Fibroblast of skin of scalp (primary cell): ENCODE data around the gene RNF123.
A peak's percentile ranks its signal among the peaks of the same experiment; 100 is the strongest.

Source experiments
- DNase-seq: peaks from one replicate; pipeline ENCODE4 v3.0.0-alpha.2; 2013

The RNF123 gene

DNA sequence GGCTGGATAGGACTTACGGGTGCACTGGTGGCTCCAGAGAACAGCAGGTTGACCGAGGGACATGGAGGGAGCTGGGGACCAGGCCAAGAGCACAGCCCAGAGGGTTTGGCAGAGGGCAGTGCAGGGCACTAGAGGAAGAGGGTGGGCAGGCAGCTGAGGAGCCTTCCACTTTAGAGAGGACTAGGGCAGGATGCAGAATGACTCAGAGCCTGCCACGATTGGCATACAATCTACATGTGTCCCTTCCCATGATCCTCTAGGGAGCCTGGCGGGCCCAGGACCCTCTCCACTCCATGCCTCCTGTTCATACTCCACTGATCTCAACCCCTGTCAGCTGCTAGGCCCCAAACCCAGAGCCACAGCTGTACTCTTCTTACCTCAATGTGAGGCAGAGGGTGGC is 29.6 kb upstream of the RNF123 start:
- no peak for DNase-seq

DNA sequence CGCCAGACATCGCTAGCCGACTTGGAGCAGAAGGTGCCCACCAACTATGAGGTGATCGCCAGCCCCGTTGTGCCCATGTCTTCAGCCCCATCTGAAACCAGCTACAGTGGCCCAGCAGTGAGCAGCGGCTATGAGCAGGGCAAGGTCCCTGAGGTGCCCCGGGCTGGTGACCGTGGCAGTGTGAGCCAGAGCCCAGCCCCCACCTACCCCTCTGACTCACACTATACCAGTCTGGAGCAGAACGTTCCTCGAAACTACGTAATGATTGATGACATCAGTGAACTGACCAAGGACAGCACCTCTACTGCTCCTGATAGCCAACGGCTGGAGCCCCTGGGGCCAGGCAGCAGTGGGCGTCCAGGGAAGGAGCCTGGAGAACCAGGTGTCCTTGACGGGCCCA is 28.1 kb upstream of the RNF123 start:
- DNase-seq, result no peak

DNA sequence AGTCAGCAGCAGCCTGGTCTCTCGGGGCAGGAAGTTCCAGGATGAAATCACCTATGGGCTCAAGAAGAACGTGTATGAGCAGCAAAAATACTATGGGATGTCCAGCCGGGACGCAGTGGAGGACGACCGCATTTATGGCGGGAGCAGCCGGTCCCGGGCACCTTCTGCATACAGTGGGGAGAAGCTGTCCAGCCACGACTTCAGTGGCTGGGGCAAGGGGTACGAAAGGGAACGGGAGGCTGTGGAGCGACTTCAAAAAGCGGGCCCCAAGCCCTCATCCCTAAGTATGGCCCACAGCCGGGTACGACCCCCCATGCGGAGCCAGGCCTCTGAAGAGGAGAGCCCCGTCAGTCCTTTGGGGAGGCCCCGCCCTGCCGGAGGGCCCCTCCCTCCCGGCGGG is 27.3 kb upstream of the RNF123 start:
- no peak for DNase-seq

DNA sequence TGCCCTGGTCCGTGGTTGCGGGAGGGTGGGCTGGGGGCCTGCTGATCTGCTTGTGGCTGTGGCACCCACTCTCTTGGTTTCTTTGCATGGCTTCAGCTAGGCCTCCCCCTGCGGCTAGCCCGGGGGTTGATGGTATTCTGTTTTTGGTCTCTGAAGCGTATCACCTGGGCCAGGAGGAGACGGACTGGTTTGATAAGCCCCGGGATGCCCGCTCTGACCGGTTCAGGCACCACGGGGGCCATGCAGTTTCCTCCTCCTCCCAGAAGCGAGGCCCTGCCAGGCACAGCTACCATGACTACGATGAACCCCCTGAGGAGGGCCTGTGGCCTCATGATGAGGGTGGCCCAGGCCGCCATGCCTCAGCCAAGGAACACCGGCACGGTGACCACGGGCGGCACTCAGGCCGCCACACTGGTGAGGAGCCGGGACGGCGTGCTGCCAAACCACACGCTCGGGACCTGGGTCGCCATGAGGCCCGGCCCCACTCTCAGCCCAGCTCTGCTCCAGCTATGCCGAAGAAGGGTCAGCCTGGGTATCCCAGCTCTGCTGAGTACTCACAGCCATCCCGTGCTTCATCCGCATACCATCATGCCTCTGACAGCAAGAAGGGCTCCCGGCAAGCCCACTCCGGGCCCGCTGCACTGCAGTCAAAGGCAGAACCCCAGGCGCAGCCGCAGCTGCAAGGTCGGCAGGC is 26.5 kb upstream of the RNF123 start:
- DNase-seq, result no peak

DNA sequence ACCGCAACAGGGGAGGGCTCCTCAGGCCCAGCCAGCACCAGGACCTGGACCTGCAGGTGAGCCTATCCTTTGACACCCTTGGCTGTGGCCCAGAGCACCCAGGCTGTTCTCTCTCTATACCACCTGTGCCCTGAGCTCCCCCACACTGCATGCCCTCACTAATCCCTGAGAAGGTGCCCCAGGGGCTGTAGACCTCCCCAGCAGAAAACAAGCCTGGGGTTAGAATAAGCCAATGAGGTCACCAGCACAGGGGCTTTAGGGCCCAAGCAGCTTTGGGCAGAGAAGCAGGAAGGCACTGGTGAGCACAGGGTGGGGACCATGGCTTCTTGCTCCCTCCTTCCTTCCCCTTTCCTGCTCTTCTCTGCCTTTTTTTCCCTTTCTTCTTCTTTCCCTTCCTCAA is 25.5 kb upstream of the RNF123 start:
- no peak for DNase-seq

DNA sequence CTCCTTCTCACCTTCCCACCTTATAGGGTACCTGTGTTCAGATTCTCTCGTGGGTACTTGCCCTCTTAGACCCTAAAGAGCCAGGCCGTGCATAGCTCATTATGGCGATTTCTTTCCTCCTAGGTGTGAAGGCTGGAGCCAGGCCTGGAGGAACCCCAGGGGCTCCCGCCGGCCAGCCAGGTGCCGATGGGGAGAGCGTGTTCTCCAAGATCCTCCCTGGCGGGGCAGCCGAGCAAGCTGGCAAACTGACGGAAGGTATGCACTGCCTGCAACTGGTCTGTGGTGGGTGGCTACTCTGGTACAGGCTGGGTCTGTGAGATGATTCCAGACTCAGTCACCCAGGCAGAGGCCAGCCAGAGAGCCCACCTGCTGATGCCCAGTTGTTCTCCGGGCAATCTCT is 25.1 kb upstream of the RNF123 start:
- no peak for DNase-seq

DNA sequence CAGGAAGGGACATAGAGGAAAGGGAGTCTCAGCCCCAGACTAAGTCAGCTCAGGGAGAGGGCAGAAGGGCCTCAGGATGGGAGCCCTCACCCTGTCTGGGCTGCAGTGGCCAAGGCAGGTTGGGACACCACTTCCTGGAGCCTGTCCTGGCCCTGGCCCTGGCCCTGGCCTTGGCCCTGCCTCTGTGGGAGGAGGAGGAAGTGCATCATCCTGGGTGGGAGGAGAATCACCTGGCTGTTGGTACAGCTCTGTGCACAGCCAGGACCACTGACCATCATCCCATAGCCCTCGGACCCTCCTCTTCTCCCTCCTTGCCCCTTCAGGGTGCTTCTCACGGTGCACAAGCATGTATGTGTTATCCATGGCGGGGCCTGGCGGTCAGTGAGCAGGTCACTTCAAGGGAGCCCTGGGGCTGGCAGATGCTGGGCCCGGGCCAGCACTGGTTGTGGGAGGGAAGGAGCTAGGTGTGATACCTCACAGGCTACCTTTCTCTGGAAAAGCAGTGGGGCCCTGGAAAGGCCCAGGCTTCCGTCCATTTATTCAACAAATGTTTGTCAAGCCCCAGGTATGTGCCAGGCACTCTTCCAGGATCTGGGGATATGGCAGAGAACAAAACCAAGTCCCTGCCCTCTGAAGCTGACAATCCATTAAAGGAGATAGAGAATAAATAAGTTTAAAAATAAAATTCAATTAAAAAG is 23.4 kb upstream of the RNF123 start:
- DNase-seq, result no peak

DNA sequence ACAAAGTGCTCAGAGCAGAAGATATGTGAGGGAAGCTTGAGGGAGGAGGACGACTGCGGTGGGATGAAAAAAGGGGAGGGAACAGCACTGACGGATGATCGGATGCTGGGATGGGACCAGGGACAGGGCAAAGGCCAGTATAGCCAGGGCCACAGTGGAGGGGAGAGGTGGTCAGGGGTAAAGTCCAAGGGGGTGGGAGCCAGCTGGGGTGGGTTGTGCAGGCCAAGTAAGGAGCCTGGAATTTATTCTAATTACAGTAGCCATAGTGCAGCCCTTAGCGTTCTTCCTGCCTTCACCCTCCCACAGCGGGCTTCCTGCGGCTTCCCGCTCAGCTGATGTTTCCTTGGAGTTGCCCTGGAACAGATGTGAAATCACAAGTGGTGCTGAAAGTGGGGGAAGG is 22.8 kb upstream of the RNF123 start:
- peak; percentile 50 for DNase-seq

DNA sequence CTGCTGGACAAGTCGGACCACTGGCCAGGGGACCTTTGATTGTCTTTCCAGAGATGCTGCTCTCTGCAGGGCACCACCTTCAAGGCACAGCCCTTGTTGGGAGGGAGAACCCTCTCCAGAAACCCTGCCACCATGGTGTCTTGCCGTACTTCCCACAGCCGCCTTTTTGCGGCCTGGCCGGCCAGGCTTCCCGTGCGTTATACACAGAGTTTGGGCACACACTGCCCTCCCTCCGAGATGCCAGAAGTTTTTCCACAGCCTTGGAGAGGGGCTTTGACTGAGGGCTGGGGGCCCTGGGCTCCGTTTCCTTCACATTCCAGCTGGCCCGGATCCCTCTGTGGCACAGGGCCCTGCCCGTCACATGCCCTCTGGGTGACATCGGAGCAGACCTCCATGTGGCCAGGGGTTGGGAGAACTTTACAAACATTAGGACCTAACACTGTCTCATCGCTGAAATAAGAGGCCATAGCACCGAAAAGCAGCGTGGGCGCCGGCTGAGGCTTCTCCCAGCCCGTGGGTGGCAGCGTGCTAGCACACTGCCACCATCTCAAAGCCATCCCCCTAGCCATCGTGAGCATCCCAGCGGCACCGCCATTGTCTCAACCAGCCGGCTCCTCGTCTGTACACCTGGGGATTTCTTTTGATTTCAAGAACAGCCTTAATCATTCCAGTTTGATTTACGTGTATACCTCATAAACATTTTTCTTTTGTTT is 21.5 kb upstream of the RNF123 start:
- no peak for DNase-seq

DNA sequence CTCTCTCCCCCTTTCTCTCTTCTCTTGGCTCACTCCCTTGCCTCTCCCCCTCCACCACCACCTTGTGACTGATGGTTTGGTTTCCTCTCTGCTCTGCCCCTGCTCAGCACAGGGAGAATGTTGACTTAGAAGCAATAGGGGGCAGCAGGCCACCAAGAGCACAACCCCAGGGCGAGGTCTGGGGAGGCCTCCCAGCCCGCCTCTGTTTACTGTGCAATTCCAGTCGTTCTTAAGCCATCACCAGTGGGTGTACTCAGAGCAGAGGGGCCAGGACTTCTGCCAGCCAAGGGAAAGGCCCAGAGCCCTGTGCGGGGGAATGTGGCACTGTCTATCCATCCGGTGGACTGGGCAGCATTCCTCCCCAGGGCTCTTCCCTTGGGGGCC is 21.0 kb upstream of the RNF123 start:
- peak; percentile 33 for DNase-seq

DNA sequence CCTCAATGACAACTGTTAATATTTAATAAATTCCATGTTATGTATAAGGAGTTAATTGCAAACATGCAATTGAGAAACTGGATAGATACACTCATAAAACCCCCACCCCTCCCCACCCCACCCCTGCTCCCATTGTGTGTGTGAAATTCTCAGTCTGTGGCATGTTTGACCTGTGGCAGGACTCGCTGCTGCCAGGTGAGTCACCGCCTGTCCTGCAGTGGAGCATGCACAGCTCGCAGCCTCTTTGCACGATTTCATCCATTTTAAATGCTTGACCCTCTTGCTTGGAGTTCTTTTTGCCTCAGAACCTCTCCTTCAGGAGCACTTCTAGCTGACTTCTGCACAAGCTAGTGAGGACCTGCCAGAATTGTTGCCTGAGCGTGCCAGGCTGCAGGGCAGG is 20.5 kb upstream of the RNF123 start:
- DNase-seq, result no peak

DNA sequence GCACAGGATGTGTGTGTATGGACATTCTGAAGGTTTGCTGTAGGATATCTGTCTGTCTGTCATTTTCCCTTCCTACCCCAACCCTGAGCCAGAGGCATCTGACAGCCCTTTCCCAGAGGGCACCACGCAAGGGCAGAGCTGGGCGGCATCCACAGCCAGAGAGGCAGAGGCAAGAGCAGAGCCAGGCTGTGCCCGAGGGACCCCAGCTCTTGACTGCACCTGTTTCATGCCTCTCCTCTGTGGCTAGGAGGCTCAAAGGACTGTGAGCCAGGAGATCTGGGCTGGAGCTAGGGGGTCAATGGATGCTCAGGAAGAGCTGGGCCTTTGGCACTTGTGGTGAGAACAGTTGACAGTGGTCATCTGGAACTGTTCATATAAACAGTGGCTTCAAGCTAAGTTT is 20.0 kb upstream of the RNF123 start:
- DNase-seq, result no peak

DNA sequence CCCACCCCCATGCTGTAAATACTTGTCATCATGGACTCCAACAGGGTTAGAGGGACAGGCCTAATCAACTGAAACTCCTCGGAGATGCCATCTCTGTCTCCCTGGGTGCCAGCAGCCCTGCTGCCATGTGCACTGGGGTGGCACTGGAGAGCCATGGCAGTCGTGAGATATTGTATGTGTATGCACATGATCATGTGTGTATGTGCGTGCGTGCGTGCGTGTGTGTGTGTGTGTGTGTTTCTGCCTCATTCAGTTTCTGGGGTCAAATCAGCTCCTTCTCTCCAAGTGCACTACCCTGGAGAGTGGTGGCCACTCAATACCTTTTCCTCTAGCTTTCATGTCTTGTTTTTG is 18.4 kb upstream of the RNF123 start:
- DNase-seq, result no peak

DNA sequence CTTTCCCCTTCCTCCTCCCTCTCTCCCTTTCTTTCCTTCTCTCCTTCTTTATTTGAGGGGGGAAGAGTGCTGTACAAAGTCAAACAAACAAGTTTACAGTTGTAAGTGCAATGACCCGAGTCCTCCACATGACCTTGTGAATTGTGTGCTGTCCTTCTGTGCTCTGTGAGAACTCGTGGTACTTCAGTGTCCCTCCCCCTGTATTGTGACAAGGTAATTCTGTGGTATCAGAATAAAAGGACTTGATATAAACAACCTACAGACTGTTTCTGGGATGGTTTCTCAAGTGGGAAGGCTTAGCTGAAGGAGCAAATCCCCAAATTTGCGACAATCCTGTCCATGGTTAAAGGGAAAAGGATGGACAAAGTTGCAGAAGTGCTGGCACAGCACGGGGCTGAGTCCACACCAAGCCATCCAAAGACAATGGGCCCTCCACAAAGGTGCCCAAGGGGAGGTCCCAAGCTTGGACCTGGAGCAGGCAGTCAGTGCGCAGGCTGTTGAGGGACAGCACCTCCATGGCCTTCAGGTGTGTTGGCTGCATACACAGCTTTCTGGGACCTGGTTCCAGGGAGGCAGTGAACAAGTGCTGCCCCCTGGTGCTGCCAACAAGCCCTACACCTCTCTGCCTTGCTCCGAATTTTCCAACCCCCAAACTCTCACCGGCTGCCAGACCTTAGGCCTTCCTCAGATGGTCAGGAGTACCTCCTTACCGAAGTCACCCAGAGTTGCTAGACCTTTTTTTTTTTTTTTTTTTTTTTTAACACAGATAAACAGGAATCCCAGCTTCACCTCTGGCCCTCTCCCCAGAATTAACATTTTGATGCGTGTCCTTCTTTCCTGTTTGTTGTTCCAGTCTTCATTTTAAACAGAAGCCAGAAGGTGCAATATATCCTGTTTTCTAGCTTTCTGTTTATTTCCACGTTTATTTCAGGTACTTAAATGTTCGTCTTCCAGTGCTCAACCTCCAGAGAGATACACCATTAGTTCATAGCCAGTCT is 17.8 kb upstream of the RNF123 start:
- peak; percentile 56 for DNase-seq

DNA sequence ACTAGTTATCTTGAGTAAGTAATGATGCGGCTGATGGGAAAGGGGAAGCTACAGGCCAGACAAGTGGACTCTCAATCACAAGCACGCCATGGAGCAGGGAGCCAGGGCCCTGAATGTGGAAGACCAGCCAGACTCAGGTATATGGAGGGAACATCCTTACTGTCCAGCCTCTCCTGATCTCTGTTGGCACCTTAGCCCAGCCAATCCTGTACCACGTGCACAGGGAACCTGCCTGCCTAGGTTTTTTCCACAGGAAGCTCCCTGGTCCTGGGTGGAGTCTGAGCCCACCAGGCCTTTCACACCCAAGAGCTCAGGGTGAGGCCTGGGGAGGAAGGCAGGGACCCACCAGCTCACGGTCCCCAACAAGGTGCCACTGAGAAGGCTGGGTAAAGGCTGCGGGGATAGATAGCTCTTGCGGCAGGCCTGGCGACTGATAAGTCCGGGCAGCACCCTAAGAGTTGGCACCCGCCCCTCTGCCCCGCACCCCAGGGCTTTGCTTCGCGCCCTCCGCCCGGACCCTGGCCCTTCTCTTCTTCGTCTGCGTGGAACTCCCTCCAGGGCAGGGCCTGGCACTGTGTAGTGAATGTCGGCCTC is 16.1 kb upstream of the RNF123 start:
- DNase-seq, result no peak

DNA sequence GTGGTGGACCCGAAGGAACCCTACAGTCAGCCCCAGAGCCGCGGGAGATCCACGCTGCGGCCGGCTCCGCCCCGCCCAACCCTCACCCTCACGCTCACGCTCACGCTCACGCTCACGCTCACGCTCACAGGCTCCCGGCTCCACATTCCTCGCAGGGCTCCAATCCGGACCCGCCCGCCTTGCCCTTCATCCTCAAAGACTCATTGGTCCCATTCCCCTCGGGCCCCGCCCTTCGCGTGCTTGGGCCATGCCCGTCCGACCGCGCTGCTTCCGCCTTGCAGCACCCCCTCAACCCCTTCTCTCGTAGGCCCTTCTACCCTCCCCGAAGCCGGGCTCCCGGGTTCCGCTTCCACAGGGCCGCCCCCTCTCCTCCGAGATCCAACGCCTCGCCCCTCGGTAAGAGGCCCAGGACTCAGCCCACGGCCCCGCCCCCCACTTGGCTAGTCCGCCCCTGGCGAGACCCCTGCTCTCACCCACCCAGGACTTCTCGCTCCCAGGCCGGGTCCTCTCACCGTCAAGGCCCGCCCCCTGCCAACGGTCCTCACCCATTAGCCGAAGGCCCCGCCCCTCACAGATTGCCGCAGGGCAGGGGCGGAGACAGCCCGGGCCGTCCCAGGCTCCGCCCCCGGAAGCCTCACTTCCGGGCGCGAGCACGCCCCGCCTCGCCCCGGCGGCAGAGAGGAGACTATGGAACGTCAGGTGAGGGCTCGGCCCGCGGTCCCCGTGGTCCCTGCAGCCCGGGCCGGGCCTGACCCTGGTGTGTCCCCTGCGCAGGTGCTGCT is 15.5 kb upstream of the RNF123 start, which contains the start of gene APEH:
APEH (plus strand) TSS at position 637 of the 782 bp plus-strand sequence; CDS start at position 688, 51 bp downstream.
- peak; percentile 99 for DNase-seq

DNA sequence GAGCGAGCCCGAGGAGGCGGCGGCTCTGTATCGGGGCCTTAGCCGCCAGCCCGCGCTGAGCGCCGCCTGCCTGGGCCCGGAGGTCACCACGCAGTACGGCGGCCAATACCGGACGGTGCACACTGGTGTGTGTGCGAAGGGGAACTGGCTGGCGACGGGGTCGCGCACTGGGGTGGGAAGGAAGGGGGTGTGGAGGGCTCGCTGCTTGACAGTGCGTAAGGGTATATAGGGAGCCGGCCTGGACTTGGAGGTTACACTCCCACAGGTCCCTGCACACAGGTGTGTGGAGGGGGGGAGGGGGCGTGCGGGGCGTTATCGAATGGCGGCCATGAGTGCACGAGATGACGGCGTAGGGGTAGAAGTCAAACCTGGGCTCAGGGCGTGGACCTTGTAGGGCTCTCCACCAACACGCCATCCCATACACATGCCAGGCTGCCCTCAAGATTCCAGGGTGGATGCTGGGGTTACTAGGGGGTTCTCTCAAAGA is 14.8 kb upstream of the RNF123 start:
- DNase-seq, result no peak

DNA sequence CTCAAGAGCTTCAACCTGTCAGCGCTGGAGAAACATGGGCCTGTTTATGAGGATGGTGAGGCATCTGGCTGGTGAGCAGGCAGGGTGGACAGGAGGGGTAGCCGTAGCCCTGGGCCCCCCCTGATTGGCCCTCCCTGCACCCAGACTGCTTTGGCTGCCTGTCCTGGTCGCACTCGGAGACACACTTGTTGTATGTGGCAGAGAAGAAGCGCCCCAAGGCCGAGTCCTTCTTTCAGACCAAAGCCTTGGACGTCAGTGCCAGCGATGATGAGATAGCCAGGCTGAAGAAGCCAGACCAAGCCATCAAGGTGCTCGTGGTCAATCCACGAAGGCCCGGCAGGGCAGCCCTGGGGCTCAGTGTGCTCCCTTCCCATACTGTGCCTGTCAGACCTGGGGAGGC is 13.4 kb upstream of the RNF123 start:
- DNase-seq, result no peak

DNA sequence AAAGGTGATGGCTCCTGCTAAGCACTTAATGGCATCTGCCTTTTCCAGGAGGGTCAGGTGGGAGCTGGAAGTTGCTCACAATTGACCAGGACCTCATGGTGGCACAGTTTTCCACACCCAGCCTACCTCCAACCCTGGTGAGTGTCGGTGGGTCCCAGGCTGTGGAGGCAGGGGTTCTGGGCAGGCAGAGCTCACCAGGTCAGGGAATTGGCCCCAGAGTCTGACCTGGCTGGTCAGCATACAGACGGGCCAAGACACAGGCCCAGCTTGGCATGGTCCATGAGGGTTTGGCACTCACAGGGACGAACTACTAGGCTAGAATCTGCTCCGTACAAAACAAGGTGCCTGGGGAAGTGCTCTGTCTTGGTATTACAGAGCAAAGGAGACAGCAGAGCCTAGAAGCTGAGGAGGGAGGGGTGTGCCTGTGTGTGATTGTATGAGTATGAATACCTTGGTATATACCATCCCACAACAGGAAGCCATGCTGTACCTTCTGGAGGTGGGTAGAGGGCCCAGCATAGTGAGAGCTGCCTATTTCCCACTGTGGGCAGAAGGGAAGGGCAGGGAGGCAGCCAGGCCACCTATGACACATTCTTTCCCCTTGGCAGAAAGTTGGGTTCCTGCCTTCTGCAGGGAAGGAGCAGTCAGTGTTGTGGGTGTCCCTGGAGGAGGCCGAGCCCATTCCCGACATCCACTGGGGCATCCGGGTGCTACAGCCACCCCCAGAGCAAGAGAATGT is 8.7 kb upstream of the RNF123 start:
- DNase-seq, result no peak

DNA sequence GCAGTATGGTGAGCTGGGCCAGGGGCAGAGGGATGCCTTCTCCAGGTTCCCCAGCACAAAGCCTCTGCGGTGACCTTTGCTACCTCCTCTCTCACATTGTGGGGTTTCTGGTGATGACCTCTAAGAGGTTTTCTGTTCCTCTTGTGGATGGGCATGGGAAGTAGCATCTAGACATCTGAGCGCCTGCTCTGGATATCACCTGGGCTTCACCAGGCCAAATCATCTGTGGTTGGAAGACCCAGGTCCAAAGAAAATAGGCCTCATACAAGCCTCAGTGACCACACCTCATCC is 8.2 kb upstream of the RNF123 start:
- no peak for DNase-seq

DNA sequence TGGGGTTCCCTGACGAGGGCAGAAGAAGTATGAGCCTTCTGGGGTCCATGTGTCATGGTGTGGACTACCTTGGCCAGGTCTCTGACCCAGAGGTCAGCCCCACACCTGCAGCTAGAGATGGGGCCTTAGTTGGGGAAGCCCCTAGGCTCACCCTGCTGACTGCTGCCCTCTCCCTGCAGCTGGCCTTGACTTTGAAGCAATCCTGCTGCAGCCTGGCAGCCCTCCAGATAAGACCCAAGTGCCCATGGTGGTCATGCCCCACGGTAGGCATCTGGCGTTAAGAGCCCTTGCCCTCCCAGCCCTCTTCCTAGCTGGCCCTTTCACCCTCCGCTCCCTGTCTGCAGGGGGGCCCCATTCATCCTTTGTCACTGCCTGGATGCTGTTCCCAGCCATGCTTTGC is 7.8 kb upstream of the RNF123 start:
- no peak for DNase-seq
